Measurements from ENCODE around the gene FXN. TPM values are rescaled to one million over a fixed set of nuclear protein-coding genes. Genes with fewer than 3 reads are reported as not detected.
A peak's percentile ranks its signal among the peaks of the same experiment; 100 is the strongest.

Gene FXN
- polyA plus RNA-seq, 3 donors, result 17.2 to 20.9 (median 17.9) TPM

- DNase-seq, result no peak
Observed at GRCh38 chr9:69060766-69061165, 25.2 kb downstream of the FXN start.

DNA sequence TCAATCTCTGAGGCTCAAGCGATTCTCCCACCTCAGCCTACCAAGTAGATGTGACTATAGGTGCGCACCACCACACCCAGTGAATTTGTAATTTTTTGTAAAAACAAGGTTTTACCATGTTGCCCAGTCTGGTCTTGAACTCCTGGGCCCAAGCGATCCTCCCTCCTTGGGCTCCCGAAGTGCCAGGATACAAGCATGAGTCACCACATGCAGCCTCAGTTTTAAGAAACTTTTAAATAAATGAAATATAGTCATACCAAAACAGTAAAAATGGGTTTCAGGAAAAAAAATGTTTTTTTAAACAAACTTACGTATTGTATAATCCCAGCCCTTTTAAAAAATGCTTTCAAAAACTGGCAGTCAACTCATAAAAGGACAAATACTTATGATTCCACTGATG is 26.6 kb downstream of the FXN start:
- no peak for DNase-seq

GRCh38 chr9:69063839-69064238 is 28.3 kb downstream of the FXN start:
- DNase-seq, result no peak

- no peak for DNase-seq
Observed at GRCh38 chr9:69065660-69066059, 30.1 kb downstream of the FXN start.

GRCh38 chr9:69066955-69067354 is 31.4 kb downstream of the FXN start:
- no peak for DNase-seq

DNA sequence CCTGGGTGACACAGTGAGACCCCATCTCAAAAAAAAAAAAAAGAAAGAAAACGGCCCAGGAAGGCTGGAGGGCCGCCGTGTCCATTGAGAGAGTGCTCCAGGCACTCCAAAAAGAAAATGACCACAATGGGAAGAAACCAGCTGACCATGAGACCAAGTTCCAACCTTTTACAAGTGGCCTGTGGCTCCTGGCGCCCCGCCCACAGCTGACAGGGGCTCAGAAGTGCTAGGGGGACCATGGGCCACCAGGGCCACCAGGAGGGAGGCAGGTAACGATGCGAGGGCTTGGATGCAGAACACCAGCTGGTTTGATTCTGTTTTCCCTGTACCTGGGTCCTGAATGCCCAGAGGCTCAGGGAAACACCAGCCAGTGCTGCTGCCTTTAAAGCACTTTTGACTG is 34.6 kb downstream of the FXN start:
- DNase-seq, result no peak

DNA sequence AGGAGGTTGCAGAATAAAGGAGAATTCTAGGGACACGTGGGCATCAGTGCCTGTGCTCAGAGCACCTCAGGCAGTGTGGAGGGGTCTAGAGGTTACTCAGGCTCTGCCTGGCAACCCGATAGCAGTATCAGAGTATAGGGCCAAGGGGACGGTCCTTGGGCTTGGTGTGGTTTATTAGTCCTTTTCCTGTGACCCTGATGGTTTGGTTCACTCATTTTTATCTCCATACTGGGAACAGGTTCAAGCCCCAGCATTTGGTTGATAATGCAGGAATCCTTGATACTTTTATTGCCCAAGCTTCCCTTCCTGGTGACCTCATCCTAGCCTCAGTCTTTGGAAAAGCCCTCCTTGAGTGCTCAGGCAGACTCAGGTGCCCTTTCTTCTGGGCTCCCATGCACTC is 35.5 kb downstream of the FXN start:
- DNase-seq, result no peak

DNA sequence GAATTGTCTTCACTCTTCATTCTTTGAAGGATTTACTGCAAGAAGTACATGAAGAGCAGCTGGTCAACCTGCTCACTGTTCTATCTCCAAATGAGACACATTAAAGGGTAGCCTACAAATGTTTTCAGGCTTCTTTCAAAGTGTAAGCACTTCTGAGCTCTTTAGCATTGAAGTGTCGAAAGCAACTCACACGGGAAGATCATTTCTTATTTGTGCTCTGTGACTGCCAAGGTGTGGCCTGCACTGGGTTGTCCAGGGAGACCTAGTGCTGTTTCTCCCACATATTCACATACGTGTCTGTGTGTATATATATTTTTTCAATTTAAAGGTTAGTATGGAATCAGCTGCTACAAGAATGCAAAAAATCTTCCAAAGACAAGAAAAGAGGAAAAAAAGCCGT is 37.6 kb downstream of the FXN start:
- DNase-seq, result no peak

DNA sequence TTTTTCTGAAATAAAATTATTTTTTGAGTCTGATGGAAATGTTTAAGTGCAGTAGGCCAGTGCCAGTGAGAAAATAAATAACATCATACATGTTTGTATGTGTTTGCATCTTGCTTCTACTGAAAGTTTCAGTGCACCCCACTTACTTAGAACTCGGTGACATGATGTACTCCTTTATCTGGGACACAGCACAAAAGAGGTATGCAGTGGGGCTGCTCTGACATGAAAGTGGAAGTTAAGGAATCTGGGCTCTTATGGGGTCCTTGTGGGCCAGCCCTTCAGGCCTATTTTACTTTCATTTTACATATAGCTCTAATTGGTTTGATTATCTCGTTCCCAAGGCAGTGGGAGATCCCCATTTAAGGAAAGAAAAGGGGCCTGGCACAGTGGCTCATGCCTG is 39.2 kb downstream of the FXN start:
- DNase-seq, result no peak

- DNase-seq, result no peak
Observed at GRCh38 chr9:69076550-69076949, 41.0 kb downstream of the FXN start.

GRCh38 chr9:69078069-69078468 is 42.5 kb downstream of the FXN start:
- no peak for DNase-seq

DNA sequence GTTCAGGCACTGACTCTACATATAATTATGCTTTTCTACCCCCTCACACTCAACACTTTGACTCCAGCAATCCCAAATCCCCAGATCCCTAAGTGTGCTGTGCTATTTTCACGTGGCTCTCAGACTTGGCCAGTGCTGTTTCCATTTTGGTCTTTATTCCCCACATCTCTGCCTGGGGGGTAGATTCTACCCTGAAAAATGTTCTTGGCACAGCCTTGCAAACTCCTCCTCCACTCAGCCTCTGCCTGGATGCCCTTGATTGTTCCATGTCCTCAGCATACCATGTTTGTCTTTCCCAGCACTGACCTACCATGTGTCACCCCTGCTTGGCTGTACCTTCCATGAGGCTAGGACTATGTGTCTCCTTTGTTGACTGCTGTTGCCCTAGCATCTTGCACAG is 43.0 kb downstream of the FXN start:
- no peak for DNase-seq

GRCh38 chr9:69079186-69079585 is 43.6 kb downstream of the FXN start:
- DNase-seq, result no peak

- no peak for DNase-seq
Observed at GRCh38 chr9:69081261-69081660, 45.7 kb downstream of the FXN start.

DNA sequence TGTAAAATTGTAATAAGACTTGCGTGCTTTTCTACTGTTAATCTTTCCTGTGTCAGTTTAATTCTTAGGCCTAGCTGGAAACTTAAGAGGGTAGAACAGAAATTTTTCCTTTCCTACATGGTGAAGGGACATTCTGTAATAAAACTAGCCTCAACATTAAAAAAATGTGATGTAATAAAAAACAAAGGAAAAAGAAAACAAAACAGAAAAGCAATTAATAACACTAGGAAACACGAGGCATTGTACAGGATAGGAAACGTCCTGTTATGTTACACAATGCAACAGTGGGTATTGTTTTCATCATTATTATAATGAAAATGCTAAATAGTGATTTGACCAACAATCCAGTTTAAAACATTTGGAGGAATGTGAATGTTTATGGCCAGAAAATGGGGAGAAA is 47.8 kb downstream of the FXN start:
- DNase-seq, result no peak

DNA sequence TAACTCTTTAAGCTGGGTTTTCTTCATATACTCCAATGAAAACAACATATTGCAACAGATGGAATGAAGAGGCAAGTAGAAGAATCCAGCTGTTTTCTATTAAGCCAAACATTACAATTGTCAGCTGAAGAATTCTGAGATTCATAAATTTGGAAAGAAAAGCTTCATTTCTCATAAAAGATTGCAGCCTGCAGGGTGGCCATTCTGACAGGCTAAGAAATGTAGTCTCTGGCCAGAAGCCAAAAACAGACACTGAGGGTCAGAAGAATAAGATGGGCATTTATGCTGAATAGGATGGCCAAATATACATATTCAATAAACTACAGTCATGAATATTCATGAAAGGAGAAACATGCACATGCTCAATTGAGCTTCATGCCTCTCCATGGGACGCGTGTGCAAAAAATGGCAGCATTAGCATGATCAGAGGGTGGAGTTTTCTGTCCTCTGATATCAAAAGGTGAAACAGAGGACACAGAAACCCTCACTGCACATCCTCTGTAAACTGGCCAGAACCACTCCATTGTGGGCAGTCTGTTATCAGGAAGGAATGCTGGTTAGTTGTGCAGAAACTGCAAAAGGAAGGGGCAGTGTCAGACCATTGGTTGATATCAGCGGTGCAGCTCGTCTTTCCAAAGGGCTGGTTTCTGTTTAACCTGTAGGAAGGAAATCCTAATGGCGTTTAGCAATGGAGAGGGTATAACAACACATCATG is 50.2 kb downstream of the FXN start:
- DNase-seq, result peak; percentile 60

- no peak for DNase-seq
Observed at GRCh38 chr9:69086312-69086711, 50.8 kb downstream of the FXN start.

- peak; percentile 29 for DNase-seq
Observed at GRCh38 chr9:69086769-69087168, 51.2 kb downstream of the FXN start.

GRCh38 chr9:69089082-69089481 is 53.5 kb downstream of the FXN start:
- DNase-seq, result no peak

GRCh38 chr9:69089491-69089890 is 53.9 kb downstream of the FXN start:
- no peak for DNase-seq

DNA sequence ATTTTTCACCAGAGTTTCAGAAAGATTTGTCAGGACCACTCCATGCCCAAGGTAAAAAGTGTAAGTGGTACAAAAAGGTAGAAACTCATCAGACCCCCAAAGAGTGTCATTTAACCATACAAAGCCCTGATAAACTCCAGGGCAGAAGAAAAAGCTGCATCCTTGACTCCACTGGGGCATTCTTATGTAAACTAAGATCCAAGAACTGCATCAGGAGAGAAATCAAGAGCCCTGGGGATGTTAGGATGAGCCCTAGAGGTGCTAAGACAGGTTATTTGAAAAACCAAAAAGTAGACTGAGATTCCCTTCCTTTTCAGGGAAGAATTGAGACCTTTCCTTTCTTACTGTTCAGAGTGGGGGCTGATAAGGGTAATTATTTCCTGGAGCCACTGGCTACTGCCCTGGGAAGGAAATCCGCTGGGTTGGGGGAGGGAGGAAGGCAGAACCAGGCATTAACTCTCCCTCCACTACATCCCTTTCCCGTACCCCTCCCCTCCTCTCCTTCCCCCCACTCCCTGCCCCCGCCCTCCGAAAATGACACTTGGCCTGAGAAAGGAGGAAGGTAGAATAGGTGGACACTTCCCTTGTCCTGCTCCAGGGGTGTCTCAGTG is 54.7 kb downstream of the FXN start:
- DNase-seq, result no peak

- DNase-seq, result no peak
Observed at GRCh38 chr9:69090946-69091345, 55.4 kb downstream of the FXN start.

GRCh38 chr9:69093471-69094103 is 58.0 kb downstream of the FXN start:
- DNase-seq, result peak; percentile 29
